Tibial artery (tissue), 4 donors: ENCODE data around the gene SENP5.

Experiments
- DNase-seq, 2 donors: peaks; one replicate each; pipeline ENCODE4 v3.0.0-alpha.2; 2019
- H3K27ac ChIP-seq, 2 donors: fragments of 200-600 bp; sonication (generic) in 1 of 2; 1 replicate in 1 of 2; 2 replicates in 1 of 2; pipeline ENCODE4 v1.5.1; 2018 to 2019; ENCODE audit warnings: mild to moderate bottlenecking in 1 of 2
- H3K27me3 ChIP-seq, 2 donors: fragments of 200-600 bp; sonication (generic) in 1 of 2; one replicate each; pipeline versions ENCODE4 v1.5.1 to v1.6.0; 2016 to 2019
- H3K36me3 ChIP-seq, 3 donors: fragments of 200-600 bp; sonication (generic) in 2 of 3; one replicate each; pipeline ENCODE4 v1.5.1; 2016 to 2019; ENCODE audit warnings: mild to moderate bottlenecking in 2 of 3
- H3K4me1 ChIP-seq, 4 donors: fragments of 200-600 bp; sonication (generic) in 2 of 4; 1 replicate in 3 of 4; 2 replicates in 1 of 4; pipeline ENCODE4 v1.5.1; 2016 to 2019
- H3K4me3 ChIP-seq, 2 donors: fragments of 200-600 bp; sonication (generic) in 1 of 2; 1 replicate in 1 of 2; 2 replicates in 1 of 2; pipeline ENCODE4 v1.5.1; 2018 to 2019; ENCODE audit warnings: mild to moderate bottlenecking in 2 of 2
- H3K9me3 ChIP-seq, 3 donors: fragments of 200-600 bp; sonication (generic) in 1 of 3; one replicate each; pipeline ENCODE4 v1.5.1; 2016 to 2019
- CTCF ChIP-seq, 2 experiments: fragments of 200-600 bp in 1 of 2; fragments of 450-650 bp in 1 of 2; IDR thresholded peaks; one replicate each; pipeline ENCODE4 v1.5.1; 2017 to 2019; ENCODE audit warnings: antibody characterized with exemption in 2 of 2, mild to moderate bottlenecking in 1 of 2, moderate library complexity in 1 of 2
- intact Hi-C: fragments of 100-400 bp; cut with DNase I; formaldehyde crosslinking; loops from one replicate; pipeline ENCODE4 v1.15.0; 2023; ENCODE audit warnings: low total_unique reads

Gene SENP5

GRCh38 chr3:196886144-196886543 lies 18.4 kb downstream of the SENP5 start:
- no peak for DNase-seq
- Histone ChIP-seq H3K4me1 (no peaks in the 10 kb centered on the region), H3K27ac (no peak overlapping the region), H3K9me3 (no peaks in the 10 kb centered on the region), H3K36me3 (peaks cover 17 to 29% (median 23%) of the 10 kb centered on the region in 3 donors), H3K4me3 (no peak overlapping the region), H3K27me3 (no peaks in the 10 kb centered on the region)
- TF ChIP-seq CTCF (IDR thresholded peaks at IDR 0.05) = no peak
- intact Hi-C loops = no loop called here

GRCh38 chr3:196889844-196890708 lies 22.4 kb downstream of the SENP5 start:
- intact Hi-C loops = no loop called here
- Histone ChIP-seq H3K4me3 (no peak overlapping the region), H3K36me3 (peaks cover 17 to 23% (median 20%) of the 10 kb centered on the region in 3 donors), H3K27ac (no peak overlapping the region), H3K27me3 (no peaks in the 10 kb centered on the region), H3K4me1 (no peaks in the 10 kb centered on the region), H3K9me3 (no peaks in the 10 kb centered on the region)
- DNase-seq = no peak
- TF ChIP-seq CTCF (IDR thresholded peaks at IDR 0.05) = no peak

- intact Hi-C loops = no loop called here
- Histone ChIP-seq H3K4me1 (no peaks in the 10 kb centered on the region), H3K9me3 (no peaks in the 10 kb centered on the region), H3K36me3 (peaks cover 0 to 7% (median under 1%) of the 10 kb centered on the region in 3 donors), H3K27ac (no peak overlapping the region), H3K27me3 (no peaks in the 10 kb centered on the region), H3K4me3 (no peak overlapping the region)
- DNase-seq = no peak
- TF ChIP-seq CTCF (IDR thresholded peaks at IDR 0.05) = no peak
These were observed 27.0 kb downstream of the SENP5 start for GRCh38 chr3:196894557-196895295.

DNA sequence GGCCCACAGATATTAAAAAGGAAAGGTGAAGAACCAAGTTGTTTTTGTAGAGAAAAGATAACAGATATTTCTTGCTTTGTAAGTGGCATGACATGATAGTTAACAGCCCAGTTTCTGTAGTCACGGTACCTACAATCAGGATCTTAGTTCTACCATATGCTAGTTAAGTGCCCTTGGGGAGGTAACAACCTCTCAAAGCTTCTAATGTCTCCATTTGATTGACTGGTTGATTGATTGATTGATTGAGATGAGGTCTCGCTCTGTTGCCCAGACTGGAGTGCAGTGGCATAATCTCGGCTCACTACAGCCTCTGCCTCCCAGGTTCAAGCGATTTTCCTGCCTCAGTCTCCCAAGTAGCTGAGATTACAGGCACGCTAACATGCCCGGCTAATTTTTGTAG lies 28.5 kb downstream of the SENP5 start:
- no peaks in the 10 kb centered on the region for H3K9me3 ChIP-seq
- no peak for TF ChIP-seq CTCF (IDR thresholded peaks at IDR 0.05)
- intact Hi-C loops = no loop called here
- peaks cover 6 to 22% (median 15%) of the 10 kb centered on the region in 3 donors for H3K36me3 ChIP-seq
- DNase-seq = no peak
- no peaks in the 10 kb centered on the region for H3K27me3 ChIP-seq
- no peak overlapping the region for H3K27ac ChIP-seq
- H3K4me3 ChIP-seq = no peak overlapping the region
- no peaks in the 10 kb centered on the region for H3K4me1 ChIP-seq

GRCh38 chr3:196901768-196902167 lies 34.0 kb downstream of the SENP5 start:
- Histone ChIP-seq H3K27me3 (no peaks in the 10 kb centered on the region), H3K36me3 (peaks cover 50 to 74% (median 60%) of the 10 kb centered on the region in 3 donors), H3K4me1 (no peaks in the 10 kb centered on the region), H3K4me3 (no peak overlapping the region), H3K27ac (no peak overlapping the region), H3K9me3 (no peaks in the 10 kb centered on the region)
- no peak for DNase-seq
- TF ChIP-seq CTCF (IDR thresholded peaks at IDR 0.05) = no peak
- intact Hi-C loops = no loop called here
